HL-60 (cell line): ENCODE data around the gene RYR3.

ENCODE experiments used
- DNase-seq, 2 experiments: peaks; one replicate each; pipeline ENCODE4 v3.0.0-alpha.2; 2010 to 2020; ENCODE audit warnings: low read depth in 1 of 2, low spot score in 1 of 2
- H3K27ac ChIP-seq: fragments of 250-450 bp; sonication (Bioruptor Pico); replicated peaks from 2 replicates; pipeline ENCODE4 v1.5.1; 2020; ENCODE audit warnings: mild to moderate bottlenecking, moderate library complexity
- H3K27me3 ChIP-seq: fragments of 250-450 bp; sonication (Bioruptor Pico); 2 replicates; pipeline ENCODE4 v1.5.1; 2021; ENCODE audit warnings: mild to moderate bottlenecking, moderate library complexity; ENCODE audit not compliant: insufficient read depth, poor library complexity, severe bottlenecking
- H3K4me3 ChIP-seq: replicated peaks from 2 replicates; pipeline ENCODE4 v1.5.1; 2011; ENCODE audit warnings: mild to moderate bottlenecking, control low read depth, low read length; ENCODE audit not compliant: insufficient read depth
- GABPA ChIP-seq: IDR thresholded peaks from 2 replicates; pipeline ENCODE4 v1.6.1; 2012; ENCODE audit warnings: low read depth
- POLR2AphosphoS5 ChIP-seq: IDR thresholded peaks from 2 replicates; pipeline ENCODE4 v1.6.1; 2012; ENCODE audit warnings: low read depth
- SPI1 ChIP-seq: IDR thresholded peaks from 2 replicates; pipeline ENCODE4 v1.6.1; 2012; ENCODE audit warnings: low read depth, mild to moderate bottlenecking, borderline replicate concordance
- TF ChIP-seq, protein P1 (sequence below): IDR thresholded peaks from 2 replicates; pipeline ENCODE4 v1.6.1; 2012; ENCODE audit warnings: low read depth; ENCODE audit not compliant: insufficient replicate concordance
- TF ChIP-seq, protein P2 (sequence below): IDR thresholded peaks from one replicate; pipeline ENCODE4 v1.5.1; 2011; ENCODE audit warnings: low read length, control low read depth, inconsistent platforms; ENCODE audit not compliant: insufficient read depth

The RYR3 gene

DNA sequence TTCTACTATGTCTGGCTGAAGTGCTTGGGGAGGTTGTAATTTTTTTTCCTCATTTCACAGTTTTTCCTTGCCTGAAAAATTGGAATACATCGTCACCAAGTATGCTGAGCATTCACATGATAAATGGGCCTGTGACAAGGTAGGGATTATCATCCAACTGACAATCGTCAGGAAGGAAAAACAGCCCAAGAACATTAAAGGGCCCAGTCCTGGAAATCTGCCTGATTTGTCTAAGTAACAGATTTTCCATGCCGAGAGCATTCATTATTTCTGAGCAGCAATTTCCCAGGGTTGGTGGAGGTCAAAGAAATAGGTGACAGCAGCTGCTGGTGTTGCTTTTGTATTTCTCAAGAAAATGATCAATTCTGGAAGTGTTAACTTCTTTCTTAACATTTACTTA, 431.5 kb downstream of the RYR3 start:
- TF ChIP-seq, protein P1, sequence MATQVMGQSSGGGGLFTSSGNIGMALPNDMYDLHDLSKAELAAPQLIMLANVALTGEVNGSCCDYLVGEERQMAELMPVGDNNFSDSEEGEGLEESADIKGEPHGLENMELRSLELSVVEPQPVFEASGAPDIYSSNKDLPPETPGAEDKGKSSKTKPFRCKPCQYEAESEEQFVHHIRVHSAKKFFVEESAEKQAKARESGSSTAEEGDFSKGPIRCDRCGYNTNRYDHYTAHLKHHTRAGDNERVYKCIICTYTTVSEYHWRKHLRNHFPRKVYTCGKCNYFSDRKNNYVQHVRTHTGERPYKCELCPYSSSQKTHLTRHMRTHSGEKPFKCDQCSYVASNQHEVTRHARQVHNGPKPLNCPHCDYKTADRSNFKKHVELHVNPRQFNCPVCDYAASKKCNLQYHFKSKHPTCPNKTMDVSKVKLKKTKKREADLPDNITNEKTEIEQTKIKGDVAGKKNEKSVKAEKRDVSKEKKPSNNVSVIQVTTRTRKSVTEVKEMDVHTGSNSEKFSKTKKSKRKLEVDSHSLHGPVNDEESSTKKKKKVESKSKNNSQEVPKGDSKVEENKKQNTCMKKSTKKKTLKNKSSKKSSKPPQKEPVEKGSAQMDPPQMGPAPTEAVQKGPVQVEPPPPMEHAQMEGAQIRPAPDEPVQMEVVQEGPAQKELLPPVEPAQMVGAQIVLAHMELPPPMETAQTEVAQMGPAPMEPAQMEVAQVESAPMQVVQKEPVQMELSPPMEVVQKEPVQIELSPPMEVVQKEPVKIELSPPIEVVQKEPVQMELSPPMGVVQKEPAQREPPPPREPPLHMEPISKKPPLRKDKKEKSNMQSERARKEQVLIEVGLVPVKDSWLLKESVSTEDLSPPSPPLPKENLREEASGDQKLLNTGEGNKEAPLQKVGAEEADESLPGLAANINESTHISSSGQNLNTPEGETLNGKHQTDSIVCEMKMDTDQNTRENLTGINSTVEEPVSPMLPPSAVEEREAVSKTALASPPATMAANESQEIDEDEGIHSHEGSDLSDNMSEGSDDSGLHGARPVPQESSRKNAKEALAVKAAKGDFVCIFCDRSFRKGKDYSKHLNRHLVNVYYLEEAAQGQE: no peak
- no peak for TF ChIP-seq SPI1
- no peak for TF ChIP-seq GABPA
- TF ChIP-seq POLR2AphosphoS5: no peak
- TF ChIP-seq, protein P2, sequence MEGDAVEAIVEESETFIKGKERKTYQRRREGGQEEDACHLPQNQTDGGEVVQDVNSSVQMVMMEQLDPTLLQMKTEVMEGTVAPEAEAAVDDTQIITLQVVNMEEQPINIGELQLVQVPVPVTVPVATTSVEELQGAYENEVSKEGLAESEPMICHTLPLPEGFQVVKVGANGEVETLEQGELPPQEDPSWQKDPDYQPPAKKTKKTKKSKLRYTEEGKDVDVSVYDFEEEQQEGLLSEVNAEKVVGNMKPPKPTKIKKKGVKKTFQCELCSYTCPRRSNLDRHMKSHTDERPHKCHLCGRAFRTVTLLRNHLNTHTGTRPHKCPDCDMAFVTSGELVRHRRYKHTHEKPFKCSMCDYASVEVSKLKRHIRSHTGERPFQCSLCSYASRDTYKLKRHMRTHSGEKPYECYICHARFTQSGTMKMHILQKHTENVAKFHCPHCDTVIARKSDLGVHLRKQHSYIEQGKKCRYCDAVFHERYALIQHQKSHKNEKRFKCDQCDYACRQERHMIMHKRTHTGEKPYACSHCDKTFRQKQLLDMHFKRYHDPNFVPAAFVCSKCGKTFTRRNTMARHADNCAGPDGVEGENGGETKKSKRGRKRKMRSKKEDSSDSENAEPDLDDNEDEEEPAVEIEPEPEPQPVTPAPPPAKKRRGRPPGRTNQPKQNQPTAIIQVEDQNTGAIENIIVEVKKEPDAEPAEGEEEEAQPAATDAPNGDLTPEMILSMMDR: no peak
- Histone ChIP-seq H3K27me3 (no peaks in the 10 kb centered on the region), H3K27ac (no peak overlapping the region), H3K4me3 (no peak overlapping the region)
- no peak for DNase-seq

DNA sequence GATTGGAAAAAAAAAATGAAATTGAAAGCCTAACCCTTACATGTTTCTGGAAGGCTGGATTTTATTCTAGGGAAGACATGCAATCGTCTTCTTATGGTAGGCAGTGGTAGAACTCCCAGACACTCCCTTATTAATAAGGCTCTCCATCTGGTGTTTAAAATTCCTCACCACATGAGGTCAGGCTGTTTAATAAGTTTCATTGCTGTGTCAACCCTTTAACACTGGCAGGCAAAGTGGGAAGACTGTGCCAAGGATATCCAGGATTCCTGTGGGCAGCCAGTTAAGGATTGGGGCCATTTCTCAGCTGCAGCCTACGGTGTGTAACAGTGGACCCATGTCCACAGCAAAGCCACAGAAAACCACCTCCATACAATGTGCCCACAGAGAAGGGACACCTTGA, 432.0 kb downstream of the RYR3 start:
- TF ChIP-seq, protein P1: no peak
- no peak for TF ChIP-seq GABPA
- no peak for TF ChIP-seq SPI1
- TF ChIP-seq, protein P2: no peak
- Histone ChIP-seq H3K27ac (no peak overlapping the region), H3K4me3 (no peak overlapping the region), H3K27me3 (no peaks in the 10 kb centered on the region)
- no peak for DNase-seq

DNA sequence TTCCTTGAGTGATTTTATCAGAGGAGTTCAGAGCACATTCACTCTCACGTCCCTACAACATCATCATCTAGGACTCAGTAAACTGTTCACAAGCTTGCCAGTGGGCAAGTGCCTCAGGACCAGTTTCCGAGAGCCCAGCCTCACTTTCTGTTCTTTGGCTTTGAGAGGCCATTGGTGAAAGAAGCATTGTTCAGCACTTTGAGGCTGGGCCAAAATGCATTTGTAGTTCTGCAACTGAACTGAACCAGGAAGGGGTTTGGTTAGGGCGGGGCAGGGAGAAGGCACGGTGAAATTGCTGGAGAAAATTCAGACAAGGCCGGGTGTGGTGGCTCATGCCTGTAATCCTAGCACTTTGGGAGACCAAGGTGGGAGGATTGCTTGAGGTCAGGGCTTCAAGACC, 435.4 kb downstream of the RYR3 start:
- TF ChIP-seq POLR2AphosphoS5 (no peak), GABPA (no peak), SPI1 (no peak)
- TF ChIP-seq, protein P1: no peak
- TF ChIP-seq, protein P2: no peak
- Histone ChIP-seq H3K4me3 (no peak overlapping the region), H3K27ac (no peak overlapping the region), H3K27me3 (no peaks in the 10 kb centered on the region)
- no peak for DNase-seq
